ENCODE results near the gene NKX2-8. TPM values are rescaled to one million over a fixed set of nuclear protein-coding genes. Genes with fewer than 3 reads are reported as not detected.

The NKX2-8 gene
- total and polyA plus RNA-seq, 2 of the 13 experiments (the other 11 are each of a cell fraction or from before 2014, with no cell fraction given), result not detected

GRCh38 chr14:36580856-36581831, 1.3 kb downstream of the NKX2-8 start:
- Histone ChIP-seq H3K4me3 (replicated peaks in 1 of 3; ENCODE audit: insufficient read depth in 1 of 3, low read depth in 2 of 3, low read length in 3 of 3) (no peak overlapping the region), H3K9me3 (ENCODE audit: low read length) (0 out of 2 replicates have a peak, but pooled peaks cover 4% of the 10 kb centered on the region), H3K36me3 (replicated peaks in 1 of 2; ENCODE audit: control insufficient read depth in 1 of 2, insufficient read depth in 2 of 2, low read length in 2 of 2) (no peaks in the 10 kb centered on the region), H4K20me1 (ENCODE audit: insufficient read depth, low read length) (no peaks in the 10 kb centered on the region), H3K9ac (ENCODE audit: insufficient read depth, low read depth, low read length) (no peak overlapping the region), H3K79me2 (ENCODE audit: insufficient read depth, low read length) (no peaks in the 10 kb centered on the region), H3K27me3 (ENCODE audit: control insufficient read depth in 1 of 2, insufficient read depth in 2 of 2, low read length in 2 of 2) (peaks cover 2 to 4% of the 10 kb centered on the region in 2 experiments; a peak in 2 of 5 replicates), H3K4me2 (ENCODE audit: low read depth, low read length) (no peak overlapping the region), H3K27ac (ENCODE audit: extremely low read length, insufficient read depth, low read length) (no peak overlapping the region), H3K4me1 (ENCODE audit: insufficient read depth, low read length) (peaks cover 11% of the 10 kb centered on the region), H2AFZ (ENCODE audit: low read length) (no peak overlapping the region)
- no peak; the same call in 2 of the 3 replicates for ATAC-seq
- TF ChIP-seq ATF7 (IDR thresholded peaks at IDR 0.05) (peak; percentile 56), ATF7 (CRISPR knock-in tag; IDR thresholded peaks at IDR 0.05) (no peak), ISL2 (CRISPR knock-in tag; IDR thresholded peaks at IDR 0.05) (no peak), NFYB (CRISPR knock-in tag; IDR thresholded peaks at IDR 0.05) (no peak), MED1 (CRISPR knock-in tag; IDR thresholded peaks at IDR 0.05) (no peak), ZNF512 (CRISPR knock-in tag; IDR thresholded peaks at IDR 0.05) (no peak), NRL (CRISPR knock-in tag; IDR thresholded peaks at IDR 0.05; ENCODE audit: borderline replicate concordance) (no peak), AGO1 (IDR thresholded peaks at IDR 0.05; ENCODE audit: low read depth, low read length, poor library complexity, severe bottlenecking) (peak; percentile 29), FOXP4 (CRISPR knock-in tag; IDR thresholded peaks at IDR 0.05) (no peak)
- in situ Hi-C loops (cut with HindIII; ENCODE audit: extremely low pct_ligation_motif_present, low pct_unique_long_range_greater_than_20kb), result no loop called here
- no peak for FAIRE-seq
- WGBS (ENCODE audit: low lambda C conversion rate), result 85% methylated on average over 103 of the region's 103 CpGs
- intact Hi-C loops (cut with micrococcal nuclease; ENCODE audit: unreplicated experiment), result no loop called here
- CTCF ChIA-PET (ENCODE audit: low intra/inter-chr PET ratio, low total read pairs), result no interaction called here
- DNase-seq (ENCODE audit: low spot score), result no peak
- POLR2A ChIA-PET, result no interaction called here
- no TSS peak for BruUV-seq (replicated peaks)
